Inflammatory macrophage treated with lipopolysaccharide for 4 hours (primary cell): ENCODE data around the gene GADL1.
A peak's percentile ranks its signal among the peaks of the same experiment; 100 is the strongest.

ENCODE experiments used
- DNase-seq: peaks from one replicate; pipeline ENCODE4 v3.0.0-alpha.2; 2020

GADL1 gene

GRCh38 chr3:30752491-30752890 lies 142.0 kb downstream of the GADL1 start:
- DNase-seq: peak; percentile 33

GRCh38 chr3:30751610-30752299 lies 142.7 kb downstream of the GADL1 start:
- DNase-seq: peak; percentile 72

GRCh38 chr3:30750967-30751366 lies 143.5 kb downstream of the GADL1 start:
- DNase-seq: no peak

DNA sequence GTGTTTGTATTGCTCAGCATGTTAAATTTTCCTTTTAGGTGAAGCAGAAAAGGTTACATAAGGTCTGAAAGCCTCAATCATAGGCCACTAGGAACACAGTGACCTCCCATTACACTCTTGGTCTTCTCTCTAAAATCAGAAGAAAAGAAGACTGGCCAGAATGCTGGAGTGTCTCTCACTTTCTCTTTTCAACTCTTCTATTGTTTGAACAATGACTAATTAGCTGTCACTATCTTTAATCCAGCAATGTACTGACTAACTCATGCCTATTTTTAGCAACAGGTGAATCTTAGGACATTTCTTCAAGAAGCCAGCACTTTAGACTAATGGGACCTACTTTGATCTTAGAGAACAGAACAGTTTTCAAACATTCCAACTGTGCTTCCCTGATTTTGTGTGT lies 145.2 kb downstream of the GADL1 start:
- no peak for DNase-seq

DNA sequence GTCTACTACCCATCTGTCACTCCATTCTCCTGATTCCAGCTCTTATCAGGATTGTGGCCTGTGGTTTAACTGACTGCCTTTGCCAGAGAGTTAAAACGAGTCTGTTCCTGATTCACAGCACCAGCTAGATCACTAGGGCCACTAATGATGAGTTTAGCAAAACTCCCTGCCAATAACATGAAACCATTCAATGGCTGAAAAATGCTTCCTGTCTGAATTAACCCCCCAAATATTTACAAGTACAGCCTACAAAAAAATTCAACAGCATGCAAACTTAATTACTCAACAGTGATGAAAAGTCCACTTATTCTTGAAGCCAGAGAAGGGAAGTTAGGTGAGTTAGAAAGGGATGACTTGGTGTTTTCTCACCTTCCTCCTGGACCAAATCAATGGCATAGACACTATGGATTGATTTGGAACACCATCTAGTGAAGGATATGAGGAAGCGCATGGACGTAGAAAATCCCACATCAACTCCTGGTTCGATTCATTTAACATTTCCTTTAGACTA lies 146.6 kb downstream of the GADL1 start:
- no peak for DNase-seq

DNA sequence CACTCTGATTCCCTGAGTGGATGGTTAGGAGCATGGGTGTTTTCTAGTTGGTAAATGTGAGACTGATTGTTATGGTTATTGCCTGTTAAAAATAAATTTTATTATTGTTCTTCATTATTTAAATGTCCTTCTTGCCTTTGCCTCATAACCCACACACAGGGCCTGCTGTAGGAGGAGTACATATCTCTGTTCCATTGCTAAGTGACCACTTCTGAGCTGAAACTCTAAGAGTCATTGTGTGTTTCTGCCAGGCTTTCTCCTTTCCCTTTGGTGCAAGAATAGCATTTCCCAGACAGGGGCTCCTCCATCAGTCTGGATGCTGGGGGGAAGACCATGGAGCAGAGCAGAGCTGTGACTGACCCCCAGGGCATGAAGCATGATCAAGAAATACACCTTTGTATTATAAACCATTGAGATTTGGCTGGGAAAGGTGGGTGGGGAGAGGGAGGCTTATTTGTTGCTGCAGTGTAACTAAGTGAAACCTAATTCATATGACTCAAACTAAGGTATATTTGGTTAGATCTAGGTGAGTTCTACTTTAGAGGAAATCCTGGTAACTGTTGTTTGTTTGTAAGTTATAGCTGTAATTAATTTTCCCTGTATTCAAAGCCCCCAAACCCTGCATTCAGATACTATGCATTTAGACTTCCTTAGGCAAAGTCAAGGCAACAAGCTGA lies 150.7 kb downstream of the GADL1 start:
- DNase-seq: no peak

GRCh38 chr3:30742796-30743619 lies 151.5 kb downstream of the GADL1 start:
- peak; percentile 69 for DNase-seq

GRCh38 chr3:30741889-30742288 lies 152.6 kb downstream of the GADL1 start:
- DNase-seq: no peak

GRCh38 chr3:30738605-30739004 lies 155.9 kb downstream of the GADL1 start:
- no peak for DNase-seq

- no peak for DNase-seq
Observed at GRCh38 chr3:30737743-30738499, 156.5 kb downstream of the GADL1 start.

- no peak for DNase-seq
Observed at GRCh38 chr3:30733696-30734095, 160.8 kb downstream of the GADL1 start.

GRCh38 chr3:30733209-30733608 lies 161.3 kb downstream of the GADL1 start:
- DNase-seq: no peak

DNA sequence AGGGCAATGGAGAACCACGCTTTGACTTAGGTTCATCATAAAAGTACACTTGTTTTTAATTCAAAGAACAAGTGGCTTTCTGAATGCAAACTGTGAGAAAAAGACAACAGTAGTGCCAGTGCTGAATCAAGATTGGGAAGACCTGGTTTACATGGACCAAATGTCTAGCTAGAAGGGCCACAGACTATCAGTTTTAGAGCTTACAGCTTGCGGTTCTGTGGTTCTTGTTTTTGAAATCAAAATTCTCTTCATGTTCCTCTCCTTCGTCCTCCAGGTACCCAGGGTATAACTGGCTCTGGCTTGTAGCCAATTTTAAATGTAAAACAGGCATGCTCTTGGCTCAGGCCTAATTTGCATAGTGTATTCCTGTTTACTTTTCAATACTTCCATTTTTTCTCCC lies 163.5 kb downstream of the GADL1 start:
- no peak for DNase-seq

DNA sequence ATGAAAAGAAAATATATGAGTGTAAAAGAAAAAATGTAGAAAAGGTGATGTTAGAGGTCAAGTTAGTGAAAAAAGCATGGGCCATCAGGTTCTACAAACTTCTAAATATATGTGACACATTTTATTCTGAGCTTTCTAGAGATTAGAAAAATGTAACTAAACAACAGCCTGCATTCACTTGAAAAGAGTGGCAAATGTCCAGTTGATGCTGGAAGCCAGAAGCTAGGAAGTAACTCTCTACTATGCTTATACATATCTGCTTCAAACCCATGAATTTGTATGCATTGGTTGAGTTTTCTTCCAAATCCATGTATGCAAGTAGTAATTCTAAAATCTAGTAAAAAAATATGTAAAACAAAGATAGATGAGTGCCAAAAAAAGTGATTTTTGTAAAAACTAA lies 164.5 kb downstream of the GADL1 start:
- DNase-seq: no peak

- no peak for DNase-seq
Observed at GRCh38 chr3:30729512-30729911, 164.9 kb downstream of the GADL1 start.

GRCh38 chr3:30728143-30728542 lies 166.3 kb downstream of the GADL1 start:
- DNase-seq: no peak

GRCh38 chr3:30724863-30725262 lies 169.6 kb downstream of the GADL1 start:
- DNase-seq: no peak

DNA sequence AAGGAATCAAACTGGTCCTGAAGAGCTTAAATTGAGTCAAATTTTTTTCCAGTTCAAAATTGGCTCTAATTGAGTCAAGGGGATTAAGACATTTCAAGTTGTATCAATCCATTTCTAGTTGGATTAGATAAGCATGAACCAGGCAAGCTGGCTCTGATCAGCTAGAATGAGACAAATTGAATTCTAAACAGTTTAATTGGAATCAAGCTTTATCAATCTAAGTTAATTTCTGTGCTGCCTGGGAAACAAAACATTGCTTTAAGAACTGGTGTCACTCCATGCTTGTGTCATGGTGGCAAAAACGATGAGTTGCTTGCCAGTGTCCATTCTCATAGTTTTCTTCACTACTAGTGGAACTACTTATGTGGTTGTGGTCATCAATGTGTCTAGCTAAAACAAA lies 171.2 kb downstream of the GADL1 start:
- DNase-seq: no peak

DNA sequence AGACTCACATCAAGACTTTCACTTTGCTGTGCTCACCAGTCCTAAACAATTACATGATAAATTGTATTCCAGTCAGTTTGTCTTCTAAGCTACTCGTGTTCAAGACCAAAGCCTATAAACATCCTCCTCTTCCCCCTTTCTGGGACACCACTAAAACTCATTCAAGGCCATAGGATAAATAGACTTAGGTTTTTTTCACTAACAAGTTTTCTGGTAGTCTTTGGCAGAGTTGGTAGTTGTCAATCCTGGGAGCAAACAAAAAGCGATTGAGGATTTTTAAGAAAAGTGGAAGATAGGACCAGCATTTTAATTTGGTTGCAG lies 173.2 kb downstream of the GADL1 start:
- no peak for DNase-seq

- DNase-seq: no peak
Observed at GRCh38 chr3:30720586-30721313, 173.7 kb downstream of the GADL1 start.

GRCh38 chr3:30719536-30719935 lies 174.9 kb downstream of the GADL1 start:
- DNase-seq: no peak

DNA sequence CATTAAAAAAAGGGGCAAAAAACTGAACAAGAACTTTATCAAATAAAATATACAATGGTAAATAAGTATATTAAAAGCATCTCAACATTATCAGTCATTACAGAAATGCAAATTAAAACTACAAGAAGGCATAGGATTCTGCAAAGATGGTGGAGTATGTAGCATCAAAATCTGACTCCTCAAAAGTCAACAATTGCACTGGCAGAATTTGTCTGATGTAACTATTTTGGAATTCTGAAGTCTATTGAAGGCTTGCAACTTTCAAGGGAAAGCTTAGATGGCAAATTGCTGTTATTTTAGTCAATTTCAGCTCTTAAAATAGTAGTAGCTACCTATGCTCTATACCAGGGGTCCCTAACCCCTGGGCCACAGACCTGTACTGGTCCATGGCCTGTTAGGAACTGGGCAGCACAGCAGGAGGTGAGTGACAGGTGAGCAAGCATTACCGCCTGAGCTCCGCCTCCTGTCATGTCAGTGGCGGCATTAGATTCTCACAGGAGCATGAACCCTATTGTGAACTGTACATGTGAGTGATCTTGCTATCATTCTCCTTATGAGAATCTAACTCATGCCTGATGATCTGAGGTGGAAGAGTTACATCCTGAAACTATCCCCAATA lies 180.5 kb downstream of the GADL1 start:
- no peak for DNase-seq
